ENCODE results near the gene GON4L. TPM values are rescaled to one million over a fixed set of nuclear protein-coding genes. Genes with fewer than 3 reads are reported as not detected.

GON4L gene
- total RNA-seq, 1 experiment from 2014 or later: 53.4 TPM

- Histone ChIP-seq H2BK15ac (ENCODE audit: low read depth, low read length) (no peak overlapping the region), H2BK120ac (ENCODE audit: low read depth, low read length, poor library complexity, severe bottlenecking) (no peak overlapping the region), H3K4me2 (ENCODE audit: insufficient read depth, insufficient read length, low read length) (no peak overlapping the region), H4K8ac (replicated peaks; ENCODE audit: insufficient read length, low read depth, low read length) (no peak overlapping the region), H3K9ac (ENCODE audit: extremely low read depth, insufficient read length, low read length) (no peak overlapping the region), H3K56ac (ENCODE audit: insufficient read length, low read depth, low read length) (no peak overlapping the region), H3K14ac (ENCODE audit: insufficient read depth, low read length) (no peak overlapping the region), H3K79me1 (ENCODE audit: insufficient read depth, low read depth, low read length, poor library complexity, severe bottlenecking) (no peaks in the 10 kb centered on the region), H4K20me1 (ENCODE audit: control insufficient read depth, insufficient read depth, insufficient read length) (no peaks in the 10 kb centered on the region), H3K23ac (ENCODE audit: insufficient read length, low read depth, low read length) (no peak overlapping the region), H2BK12ac (ENCODE audit: insufficient read length, low read depth, low read length) (no peak overlapping the region), H3K9me3 (ENCODE audit: control insufficient read depth, low read depth, low read length) (no peaks in the 10 kb centered on the region), H3K79me2 (ENCODE audit: insufficient read depth, low read length) (no peaks in the 10 kb centered on the region), H2BK5ac (ENCODE audit: insufficient read length, low read length) (no peak overlapping the region), H3K27me3 (ENCODE audit: insufficient read depth, low read length) (no peaks in the 10 kb centered on the region), H3K23me2 (ENCODE audit: insufficient read length, low read depth, low read length, poor library complexity, severe bottlenecking) (no peaks in the 10 kb centered on the region), H3K27ac (ENCODE audit: insufficient read length, low read depth, low read length) (no peak overlapping the region), H3K4ac (ENCODE audit: low read depth, low read length) (no peak overlapping the region), H3K4me1 (ENCODE audit: insufficient read depth, low read length) (no peaks in the 10 kb centered on the region), H2AFZ (ENCODE audit: low read length) (no peak overlapping the region), H2BK20ac (ENCODE audit: low read depth, low read length, poor library complexity, severe bottlenecking) (no peak overlapping the region), H3T11ph (ENCODE audit: low read length) (no peak overlapping the region), H4K91ac (ENCODE audit: insufficient read length, low read depth, low read length) (no peak overlapping the region), H4K5ac (ENCODE audit: insufficient read length, low read depth, low read length) (no peak overlapping the region), H2AK5ac (ENCODE audit: insufficient read length, low read length) (no peak overlapping the region), H3K18ac (ENCODE audit: insufficient read length, low read depth, low read length) (no peak overlapping the region)
- Mint-ChIP-seq H3K27me3 (ENCODE audit: low read depth) (no peaks in the 10 kb centered on the region), H3K4me1 (peaks cover 12% of the 10 kb centered on the region in 2 experiments), H3K36me3 (ENCODE audit: insufficient read depth in 1 of 3, low read depth in 3 of 3) (peaks cover 23 to 63% (median 53%) of the 10 kb centered on the region in 3 experiments; a peak in 6 of 7 replicates), H3K4me3 (no peak overlapping the region), H3K9me3 (no peaks in the 10 kb centered on the region; a peak in 1 of 5 replicates), H3K27ac (no peak overlapping the region)
- no peak for DNase-seq
- no CpG with 5 or more reads among the region's 1 CpG for WGBS (ENCODE audit: extremely low coverage, insufficient read length, low lambda C conversion rate)
- no peak for TF ChIP-seq CTCF (conservative IDR thresholded peaks at IDR 0.05)
Measured at GRCh38 chr1:155812878-155813277, 44.1 kb downstream of the GON4L start.
